DOHH2 (cell line): ENCODE measurements around the gene COPZ1.

Experiments used
- EZH2phosphoT487 ChIP-seq: fragments of 200-600 bp; sonication (generic); IDR thresholded peaks from 2 replicates; pipeline ENCODE4 v1.6.1; 2017; ENCODE audit warnings: borderline replicate concordance, mild to moderate bottlenecking, antibody characterized with exemption, low read length, moderate library complexity, mixed read lengths
- TF ChIP-seq, protein P1 (sequence below): fragments of 200-600 bp; sonication (generic); IDR thresholded peaks from one replicate; pipeline ENCODE4 v1.5.1; 2014; ENCODE audit warnings: antibody characterized with exemption, mild to moderate bottlenecking, low read depth, low read length; ENCODE audit not compliant: poor library complexity, severe bottlenecking

DNA sequence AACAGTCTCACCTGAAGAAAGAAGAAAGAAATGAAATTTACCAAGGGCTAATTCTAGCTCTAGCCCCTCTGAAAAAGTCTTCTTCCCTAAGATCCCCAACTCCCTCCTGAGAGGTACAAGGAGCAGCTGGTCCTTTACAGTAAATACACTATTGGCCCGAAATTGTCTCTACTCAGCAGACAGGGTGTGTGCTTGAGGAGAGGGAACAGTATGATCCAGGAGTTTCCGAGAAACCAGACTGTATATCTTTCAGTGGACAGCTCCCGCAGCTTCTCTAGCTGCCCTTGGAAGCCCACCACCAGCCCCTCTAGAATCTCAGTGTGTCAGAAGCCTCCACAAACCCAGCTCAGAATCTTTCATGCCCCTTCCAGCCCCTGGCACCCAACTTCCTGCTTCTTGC is 31.3 kb downstream of the COPZ1 start:
- TF ChIP-seq, protein P1, sequence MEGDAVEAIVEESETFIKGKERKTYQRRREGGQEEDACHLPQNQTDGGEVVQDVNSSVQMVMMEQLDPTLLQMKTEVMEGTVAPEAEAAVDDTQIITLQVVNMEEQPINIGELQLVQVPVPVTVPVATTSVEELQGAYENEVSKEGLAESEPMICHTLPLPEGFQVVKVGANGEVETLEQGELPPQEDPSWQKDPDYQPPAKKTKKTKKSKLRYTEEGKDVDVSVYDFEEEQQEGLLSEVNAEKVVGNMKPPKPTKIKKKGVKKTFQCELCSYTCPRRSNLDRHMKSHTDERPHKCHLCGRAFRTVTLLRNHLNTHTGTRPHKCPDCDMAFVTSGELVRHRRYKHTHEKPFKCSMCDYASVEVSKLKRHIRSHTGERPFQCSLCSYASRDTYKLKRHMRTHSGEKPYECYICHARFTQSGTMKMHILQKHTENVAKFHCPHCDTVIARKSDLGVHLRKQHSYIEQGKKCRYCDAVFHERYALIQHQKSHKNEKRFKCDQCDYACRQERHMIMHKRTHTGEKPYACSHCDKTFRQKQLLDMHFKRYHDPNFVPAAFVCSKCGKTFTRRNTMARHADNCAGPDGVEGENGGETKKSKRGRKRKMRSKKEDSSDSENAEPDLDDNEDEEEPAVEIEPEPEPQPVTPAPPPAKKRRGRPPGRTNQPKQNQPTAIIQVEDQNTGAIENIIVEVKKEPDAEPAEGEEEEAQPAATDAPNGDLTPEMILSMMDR: no peak
- TF ChIP-seq EZH2phosphoT487: no peak
